Gastrocnemius medialis (tissue), 4 donors: ENCODE data around the gene CASZ1. TPM values are rescaled to one million over a fixed set of nuclear protein-coding genes. Genes with fewer than 3 reads are reported as not detected.

Experiments used
- ATAC-seq, 2 donors: fragments of 150-250 bp; one replicate each; pipeline ENCODE4 v1.9.1; 2016
- DNase-seq, 2 donors: peaks; one replicate each; pipeline ENCODE4 v3.0.0-alpha.2; 2019
- H3K27ac ChIP-seq, 4 donors: fragments of 200-600 bp; sonication (generic); 1 replicate in 1 of 4; 2 replicates in 3 of 4; pipeline ENCODE4 v1.5.1; 2016 to 2018; ENCODE audit warnings: mild to moderate bottlenecking in 2 of 4, moderate library complexity in 1 of 4
- H3K27me3 ChIP-seq, 3 donors: fragments of 200-600 bp; sonication (generic) in 2 of 3; 1 replicate in 1 of 3; 2 replicates in 2 of 3; pipeline versions ENCODE4 v1.5.1 to v1.6.0; 2016 to 2019; ENCODE audit warnings: mild to moderate bottlenecking in 1 of 3, moderate library complexity in 1 of 3
- H3K36me3 ChIP-seq, 2 donors: fragments of 200-600 bp; sonication (generic) in 1 of 2; one replicate each; pipeline ENCODE4 v1.5.1; 2017 to 2018
- H3K4me1 ChIP-seq, 2 donors: fragments of 200-600 bp; sonication (generic) in 1 of 2; one replicate each; pipeline ENCODE4 v1.5.1; 2016 to 2017; ENCODE audit warnings: mild to moderate bottlenecking in 2 of 2
- H3K4me3 ChIP-seq, 4 donors: fragments of 200-600 bp; sonication (generic) in 3 of 4; 1 replicate in 1 of 4; 2 replicates in 3 of 4; pipeline ENCODE4 v1.5.1; 2016 to 2019; ENCODE audit warnings: mild to moderate bottlenecking in 2 of 4
- H3K9me3 ChIP-seq, 3 donors: fragments of 200-600 bp; sonication (generic) in 2 of 3; 1 replicate in 1 of 3; 2 replicates in 2 of 3; pipeline ENCODE4 v1.5.1; 2016 to 2019
- CTCF ChIP-seq, 5 experiments: fragments of 450-650 bp in 3 of 5; fragments of 200-600 bp in 2 of 5; sonication (generic) in 2 of 5; IDR thresholded peaks in 4 of 5; conservative IDR thresholded peaks in 1 of 5; 1 replicate in 4 of 5; 2 replicates in 1 of 5; pipeline ENCODE4 v1.5.1; 2016 to 2019; ENCODE audit warnings: antibody characterized with exemption in 5 of 5, mild to moderate bottlenecking in 3 of 5, moderate library complexity in 3 of 5
- POLR2A ChIP-seq, 2 donors: fragments of 450-650 bp; IDR thresholded peaks; one replicate each; pipeline ENCODE4 v1.6.1; 2017; ENCODE audit warnings: antibody characterized with exemption in 2 of 2, mild to moderate bottlenecking in 2 of 2, moderate library complexity in 2 of 2
- in situ Hi-C, 4 donors: fragments of 200-750 bp; cut with MboI; loops; one replicate each; pipeline versions ENCODE4 v1.15.0 to v1.8.0; 2017; ENCODE audit warnings: low sequenced_read_pairs in 4 of 4
- intact Hi-C: fragments of 100-400 bp; cut with DNase I; formaldehyde crosslinking; loops from one replicate; pipeline ENCODE4 v1.15.1; 2023; ENCODE audit warnings: low total_unique reads
- total RNA-seq, 4 donors: library from RNA; depleted of rRNA; stranded (reverse); fragments of >200 nt; gene quantifications; one replicate each; pipeline versions ENCODE4 v1.1.0 to v1.2.3, GENCODE V29; 2016

CASZ1 gene
- total RNA-seq, 4 donors from 2014 or later = 19.1 to 121 (median 80.6) TPM

GRCh38 chr1:10661453-10661852 is 135.0 kb downstream of the CASZ1 start:
- DNase-seq (no peak), ATAC-seq (no peak)
- Histone ChIP-seq H3K27ac (no peak overlapping the region), H3K36me3 (peaks cover 0 to 19% of the 10 kb centered on the region in 2 donors), H3K9me3 (no peaks in the 10 kb centered on the region), H3K27me3 (no peaks in the 10 kb centered on the region), H3K4me1 (peaks cover 36% of the 10 kb centered on the region in 2 donors), H3K4me3 (no peak overlapping the region)
- TF ChIP-seq CTCF (IDR thresholded peaks at IDR 0.05 in 4 of 5, conservative IDR thresholded peaks at IDR 0.05 in 1 of 5) (no peak), POLR2A (IDR thresholded peaks at IDR 0.05) (no peak)
- intact Hi-C loops = loop anchor here (5.0 to 10.0 kb wide), 3 partner anchors 49 to 293 kb away; no protein-coding TSS in a partner anchor
- in situ Hi-C loops = no loop called here

GRCh38 chr1:10659646-10660540 is 136.6 kb downstream of the CASZ1 start:
- DNase-seq = no peak
- no peak overlapping the region for H3K4me3 ChIP-seq
- intact Hi-C loops = loop anchor here (5.0 to 10.0 kb wide), 3 partner anchors 48 to 295 kb away; no protein-coding TSS in a partner anchor
- in situ Hi-C loops = no loop called here
- H3K9me3 ChIP-seq = no peaks in the 10 kb centered on the region
- H3K27me3 ChIP-seq = no peaks in the 10 kb centered on the region
- peaks cover 0 to 25% of the 10 kb centered on the region in 2 donors for H3K36me3 ChIP-seq
- ATAC-seq = no peak
- no peak overlapping the region for H3K27ac ChIP-seq
- H3K4me1 ChIP-seq = peaks cover 22 to 23% of the 10 kb centered on the region in 2 donors
- TF ChIP-seq POLR2A (IDR thresholded peaks at IDR 0.05) = no peak
- TF ChIP-seq CTCF (IDR thresholded peaks at IDR 0.05 in 4 of 5, conservative IDR thresholded peaks at IDR 0.05 in 1 of 5) = no peak

GRCh38 chr1:10659218-10659617 is 137.2 kb downstream of the CASZ1 start:
- no peak overlapping the region for H3K4me3 ChIP-seq
- DNase-seq (no peak), ATAC-seq (no peak)
- no peaks in the 10 kb centered on the region for H3K27me3 ChIP-seq
- H3K27ac ChIP-seq = no peak overlapping the region
- peaks cover 0 to 26% of the 10 kb centered on the region in 2 donors for H3K36me3 ChIP-seq
- H3K9me3 ChIP-seq = no peaks in the 10 kb centered on the region
- in situ Hi-C loops (no loop called here), intact Hi-C loops (no loop called here)
- no peak for TF ChIP-seq POLR2A (IDR thresholded peaks at IDR 0.05)
- no peak for TF ChIP-seq CTCF (IDR thresholded peaks at IDR 0.05 in 4 of 5, conservative IDR thresholded peaks at IDR 0.05 in 1 of 5)
- H3K4me1 ChIP-seq = peaks cover 17% of the 10 kb centered on the region in 2 donors

- H3K27me3 ChIP-seq = no peaks in the 10 kb centered on the region
- no peak overlapping the region for H3K4me3 ChIP-seq
- intact Hi-C loops (no loop called here), in situ Hi-C loops (no loop called here)
- H3K36me3 ChIP-seq = peaks cover 0 to 33% of the 10 kb centered on the region in 2 donors
- TF ChIP-seq POLR2A (IDR thresholded peaks at IDR 0.05) (no peak), CTCF (IDR thresholded peaks at IDR 0.05 in 4 of 5, conservative IDR thresholded peaks at IDR 0.05 in 1 of 5) (no peak)
- no peak overlapping the region for H3K27ac ChIP-seq
- no peaks in the 10 kb centered on the region for H3K9me3 ChIP-seq
- no peak for DNase-seq
- ATAC-seq = no peak
- H3K4me1 ChIP-seq = peaks cover 10 to 11% of the 10 kb centered on the region in 2 donors
Measured at GRCh38 chr1:10658396-10659066, 137.9 kb downstream of the CASZ1 start.
